ENCODE results near the gene CD69.

DNA sequence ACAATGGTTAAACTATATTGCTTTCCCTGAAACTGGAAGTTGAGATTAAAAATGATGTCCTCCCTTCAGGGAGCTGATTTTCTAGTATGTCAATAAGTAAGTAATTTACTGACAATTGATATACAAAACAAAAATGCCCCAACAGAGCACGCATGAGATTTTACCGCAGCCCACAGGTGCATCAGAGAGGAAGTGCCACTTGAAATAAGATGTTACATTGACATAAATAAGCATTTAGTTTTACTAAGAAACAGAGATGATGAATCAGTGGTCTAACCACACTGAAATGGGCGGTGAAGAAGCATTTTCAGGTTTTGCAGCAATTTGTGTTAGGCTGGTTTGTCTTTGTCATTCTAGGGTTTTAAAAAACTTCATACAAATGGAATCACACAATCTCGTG lies 19.0 kb downstream of the CD69 start:
- TF ChIP-seq, protein P1, sequence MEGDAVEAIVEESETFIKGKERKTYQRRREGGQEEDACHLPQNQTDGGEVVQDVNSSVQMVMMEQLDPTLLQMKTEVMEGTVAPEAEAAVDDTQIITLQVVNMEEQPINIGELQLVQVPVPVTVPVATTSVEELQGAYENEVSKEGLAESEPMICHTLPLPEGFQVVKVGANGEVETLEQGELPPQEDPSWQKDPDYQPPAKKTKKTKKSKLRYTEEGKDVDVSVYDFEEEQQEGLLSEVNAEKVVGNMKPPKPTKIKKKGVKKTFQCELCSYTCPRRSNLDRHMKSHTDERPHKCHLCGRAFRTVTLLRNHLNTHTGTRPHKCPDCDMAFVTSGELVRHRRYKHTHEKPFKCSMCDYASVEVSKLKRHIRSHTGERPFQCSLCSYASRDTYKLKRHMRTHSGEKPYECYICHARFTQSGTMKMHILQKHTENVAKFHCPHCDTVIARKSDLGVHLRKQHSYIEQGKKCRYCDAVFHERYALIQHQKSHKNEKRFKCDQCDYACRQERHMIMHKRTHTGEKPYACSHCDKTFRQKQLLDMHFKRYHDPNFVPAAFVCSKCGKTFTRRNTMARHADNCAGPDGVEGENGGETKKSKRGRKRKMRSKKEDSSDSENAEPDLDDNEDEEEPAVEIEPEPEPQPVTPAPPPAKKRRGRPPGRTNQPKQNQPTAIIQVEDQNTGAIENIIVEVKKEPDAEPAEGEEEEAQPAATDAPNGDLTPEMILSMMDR (IDR thresholded peaks at IDR 0.05; ENCODE audit: low read depth, low read length, poor library complexity, severe bottlenecking), result no peak
- TF ChIP-seq EZH2phosphoT487 (IDR thresholded peaks at IDR 0.05; ENCODE audit: borderline replicate concordance, low read length), result no peak

Measured in DOHH2 (cell line).